ENCODE results near the gene MON1B. TPM values are rescaled to one million over a fixed set of nuclear protein-coding genes. Genes with fewer than 3 reads are reported as not detected.
"Not testable (repeated sequence)": the region's sequence is repeated elsewhere in the genome, so short reads cannot be mapped to it uniquely, and the experiment has no call there.

The MON1B gene
- total RNA-seq, 1 donor from 2014 or later, result 43.9 TPM

GRCh38 chr16:77242471-77242870, 51.5 kb downstream of the MON1B start:
- DNase-seq (ENCODE audit: low spot score), result not testable (repeated sequence)

GRCh38 chr16:77246150-77246549, 55.2 kb downstream of the MON1B start:
- no peak for DNase-seq (ENCODE audit: low spot score)

- DNase-seq (ENCODE audit: low spot score), result no peak
Measured at GRCh38 chr16:77250400-77250799, 59.4 kb downstream of the MON1B start.

Other genes starting within 250 kb of the MON1B start
- 1.3 TPM for gene SYCE1L, start 8.2 kb downstream of the MON1B start, total RNA-seq
- gene ADAMTS18, start 243.8 kb downstream of the MON1B start, total RNA-seq, result 10.4 TPM